ENCODE measurements around the gene DAPK2.

The DAPK2 gene

DNA sequence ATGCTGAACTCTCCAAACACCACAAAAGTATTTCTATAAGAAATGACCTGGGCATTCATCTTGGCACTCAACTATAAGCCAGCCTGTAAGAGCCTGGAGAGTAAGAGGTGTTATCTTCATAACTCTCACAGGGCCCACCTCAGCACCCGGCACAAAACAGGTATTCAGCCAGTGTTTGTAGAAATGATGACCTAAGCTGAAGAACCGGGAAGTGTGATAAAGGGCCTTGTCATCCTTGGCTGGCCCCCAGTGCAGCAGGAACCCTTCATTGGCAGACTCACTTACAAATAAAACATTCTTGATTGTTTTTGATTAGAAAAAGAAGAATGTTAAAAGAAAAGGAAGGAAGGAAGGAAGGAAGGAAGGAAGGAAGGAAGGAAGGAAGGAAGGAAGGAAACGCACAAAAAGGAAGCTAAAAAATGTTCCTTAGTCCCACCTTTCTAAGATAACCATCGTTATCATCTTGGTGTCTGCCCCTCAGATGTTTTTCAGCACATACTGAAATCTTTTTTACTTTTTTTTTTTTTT, 52.1 kb downstream of the DAPK2 start:
- DNase-seq, result no peak

DNA sequence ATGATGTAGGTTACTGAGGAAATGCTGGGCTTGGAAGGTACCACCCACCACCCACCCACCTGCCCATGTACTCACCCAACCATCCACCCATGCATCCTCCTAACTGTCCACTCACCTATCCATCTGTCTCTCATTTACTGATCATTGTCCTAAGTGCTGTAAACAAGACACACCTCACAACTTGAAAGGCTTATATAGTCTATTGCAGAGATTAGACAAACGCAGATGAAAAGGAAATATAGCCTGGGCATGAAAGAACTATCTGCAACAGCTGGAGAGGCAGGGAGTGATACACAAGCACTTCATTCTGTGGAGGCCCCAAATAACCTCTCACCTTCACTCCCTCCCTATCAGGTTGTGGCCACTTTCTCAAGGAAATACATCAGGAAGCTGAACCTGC, 54.0 kb downstream of the DAPK2 start:
- DNase-seq, result no peak

DNA sequence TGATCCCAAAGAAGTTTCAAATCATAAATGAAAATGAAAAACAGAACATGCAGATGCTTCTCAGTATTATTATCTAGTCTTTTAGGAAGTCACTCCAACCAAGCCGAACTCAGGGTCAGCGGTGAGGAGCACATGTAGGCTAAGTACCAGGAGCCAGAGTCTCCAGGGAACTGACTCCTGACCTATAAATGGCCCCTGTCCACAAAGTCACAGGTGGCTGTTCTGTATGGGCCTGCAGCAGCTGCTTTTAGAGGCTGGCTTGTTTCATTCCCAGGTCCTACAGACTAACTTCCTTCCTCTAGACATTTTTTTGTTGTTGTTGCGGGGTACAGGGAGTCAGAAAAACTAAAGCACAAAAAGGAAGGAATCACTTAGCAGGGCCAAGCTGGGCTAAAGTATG, 54.6 kb downstream of the DAPK2 start:
- no peak for DNase-seq

DNA sequence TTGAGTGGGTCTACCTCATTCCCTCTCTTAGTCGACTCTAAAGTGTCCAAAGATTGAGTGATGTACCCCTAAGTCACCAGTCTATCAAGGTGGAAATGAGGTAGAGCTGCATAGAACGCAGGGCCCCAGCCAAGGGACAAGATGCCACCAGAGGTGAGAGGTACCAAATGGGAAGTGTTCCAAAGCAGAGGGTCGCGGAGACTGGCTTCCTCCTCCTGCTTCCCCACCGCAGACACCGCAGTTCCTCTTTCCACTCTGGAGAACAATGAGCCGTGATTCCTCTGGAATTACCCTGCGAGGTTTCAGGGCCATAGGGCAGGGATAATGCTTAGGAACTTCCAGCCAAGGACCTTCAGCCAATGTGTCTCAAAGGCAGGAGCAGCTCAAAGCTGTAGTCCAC, 55.8 kb downstream of the DAPK2 start:
- peak; percentile 72 for DNase-seq

DNA sequence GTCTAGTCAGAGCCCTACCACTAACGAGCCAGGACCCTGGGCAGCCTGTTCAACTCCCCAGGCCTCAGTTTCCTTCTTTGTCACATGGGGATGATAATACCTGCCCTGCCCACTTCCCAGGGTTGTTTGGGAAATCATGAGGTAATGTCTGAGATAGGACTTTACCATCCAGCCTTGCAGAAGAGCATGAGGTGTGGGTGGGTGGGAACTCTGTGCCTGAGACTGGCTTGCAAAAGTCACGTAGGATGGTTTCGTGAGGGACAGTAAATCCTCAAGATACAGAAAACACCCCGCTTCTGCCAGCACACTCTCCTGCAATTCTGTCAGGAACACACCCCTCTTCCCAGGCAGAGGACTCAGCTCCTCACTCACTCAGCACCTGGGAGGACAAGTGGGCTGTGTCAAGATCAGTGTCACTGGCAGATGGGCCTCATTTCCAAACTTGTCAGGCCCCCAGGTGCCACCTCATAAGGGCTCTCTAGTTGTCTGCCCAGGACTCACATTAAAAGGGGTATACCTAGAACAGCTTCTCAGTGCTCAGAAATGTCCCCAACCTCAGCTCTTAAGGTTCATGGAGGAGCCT, 58.4 kb downstream of the DAPK2 start:
- DNase-seq, result no peak

- peak; percentile 82 for DNase-seq
Measured at GRCh38 chr15:63986751-63987341, 59.4 kb downstream of the DAPK2 start.

GRCh38 chr15:63986185-63986680, 60.1 kb downstream of the DAPK2 start:
- DNase-seq, result no peak

DNA sequence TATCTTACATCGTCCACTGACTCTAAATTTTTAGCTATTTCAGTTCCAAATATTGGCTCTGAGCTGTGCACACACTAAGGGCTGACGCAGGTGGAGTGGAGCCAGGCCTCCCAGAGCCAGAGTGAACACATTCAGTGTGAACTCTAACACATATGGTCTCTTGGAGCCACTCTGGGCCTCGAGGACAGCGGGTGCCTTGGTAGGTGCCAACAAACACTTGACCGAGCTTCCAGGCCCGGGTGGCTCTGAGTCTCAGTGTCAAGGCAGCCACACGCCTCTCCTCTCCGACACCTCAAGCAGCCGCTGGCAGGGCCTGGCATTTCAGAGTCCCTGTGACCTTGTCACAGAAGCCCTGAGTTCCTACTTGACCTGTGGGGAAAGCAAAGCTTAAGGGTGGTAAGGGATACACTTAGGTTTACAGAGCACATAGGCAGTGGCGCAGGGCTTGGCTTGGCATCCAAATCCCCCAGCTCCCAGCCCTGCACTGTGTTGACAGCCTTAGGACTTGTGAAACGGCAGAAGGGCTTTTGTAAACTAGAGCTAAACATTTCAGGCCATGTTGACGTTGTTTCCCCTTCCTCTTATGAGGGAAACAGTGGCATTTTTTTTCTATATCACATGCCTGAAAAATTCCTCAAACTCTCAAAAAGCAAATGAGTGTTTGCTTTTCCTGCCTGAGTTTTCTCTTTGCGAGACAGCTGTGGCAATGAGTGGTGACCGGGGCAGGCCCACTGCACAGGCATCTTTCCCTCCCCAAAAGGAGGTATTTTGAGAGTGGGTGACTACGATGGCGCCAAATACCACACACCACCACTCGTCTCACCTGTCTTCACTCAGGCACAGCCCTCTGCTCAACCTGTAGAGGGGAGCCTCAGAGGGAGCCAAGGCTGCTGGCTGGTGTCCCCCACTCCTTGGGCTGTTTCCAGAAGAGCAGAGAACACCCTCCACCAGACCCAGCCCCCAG, 60.8 kb downstream of the DAPK2 start:
- peak; percentile 74 for DNase-seq

DNA sequence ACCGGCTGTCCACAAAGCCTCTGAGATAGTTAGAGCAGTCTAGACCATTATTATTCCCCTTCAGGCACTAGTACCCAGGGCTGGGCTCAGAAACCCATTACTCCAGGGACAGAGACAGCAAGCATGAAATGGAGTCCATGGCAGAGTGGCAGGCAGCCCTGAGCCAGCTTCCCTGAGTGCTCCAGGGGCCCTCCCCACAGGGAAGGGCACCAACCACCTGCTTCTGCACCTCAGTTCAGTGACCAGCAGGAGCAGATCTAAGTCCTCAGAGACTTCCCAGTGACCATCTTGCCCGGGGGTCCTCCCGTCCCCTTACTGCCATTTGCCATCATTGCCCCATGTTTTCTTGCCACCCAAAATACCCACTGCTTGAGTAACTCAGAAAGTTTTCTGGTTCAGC, 62.0 kb downstream of the DAPK2 start:
- DNase-seq, result no peak

DNA sequence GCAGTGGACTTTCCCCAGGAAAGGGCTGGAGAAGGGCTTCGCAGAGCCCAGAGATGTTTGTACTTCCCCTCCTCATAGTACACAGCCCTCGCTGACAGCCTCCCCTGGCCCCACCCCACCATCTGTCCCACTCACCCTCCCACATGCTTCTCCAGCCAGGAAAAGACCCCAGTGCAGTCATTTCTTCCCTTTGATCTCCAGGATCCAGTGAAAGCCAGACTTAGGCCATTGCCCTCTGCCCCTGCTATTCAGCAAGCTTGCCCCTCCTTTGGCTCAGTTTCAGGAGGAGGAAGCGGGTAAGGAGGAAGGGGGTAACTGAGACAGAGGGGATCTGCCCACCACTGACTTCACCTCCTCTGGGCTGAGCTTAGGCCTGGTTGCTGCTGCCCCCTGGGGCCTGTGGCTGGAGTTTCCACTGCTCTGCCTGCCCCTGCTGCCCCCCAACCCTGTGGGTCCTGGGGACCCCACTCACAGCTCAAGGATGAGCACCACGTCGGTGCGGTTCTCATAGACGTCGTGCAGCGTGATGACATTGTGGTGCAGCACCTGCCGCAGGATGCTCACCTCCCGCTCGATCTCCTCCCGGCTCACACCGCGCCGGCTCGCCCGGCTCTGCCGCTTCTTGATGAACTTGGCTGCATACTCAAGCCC, 63.1 kb downstream of the DAPK2 start:
- no peak for DNase-seq

DNA sequence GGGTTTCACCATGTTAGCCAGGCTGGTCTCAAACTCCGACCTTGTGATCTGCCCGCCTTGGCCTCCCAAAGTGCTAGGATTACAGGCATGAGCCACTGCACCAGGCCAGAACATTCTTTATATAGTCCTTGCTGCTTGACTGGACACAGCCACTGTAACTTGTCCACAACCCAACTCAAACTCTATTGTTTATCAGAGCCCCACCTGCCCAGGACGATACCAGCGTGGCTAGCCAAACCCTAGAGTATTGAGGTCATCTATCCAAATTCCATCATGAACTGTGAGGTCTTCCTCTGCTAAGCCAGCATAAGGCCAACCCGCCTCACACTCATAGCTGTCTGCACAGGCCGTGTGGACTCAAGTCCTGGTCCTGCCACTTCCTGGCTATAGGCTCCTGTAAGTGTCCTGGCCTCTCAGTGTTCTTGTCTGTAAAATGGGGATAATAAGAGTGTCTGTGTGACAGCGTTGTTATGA, 63.9 kb downstream of the DAPK2 start:
- DNase-seq, result no peak

GRCh38 chr15:63981596-63982320, 64.5 kb downstream of the DAPK2 start:
- no peak for DNase-seq

DNA sequence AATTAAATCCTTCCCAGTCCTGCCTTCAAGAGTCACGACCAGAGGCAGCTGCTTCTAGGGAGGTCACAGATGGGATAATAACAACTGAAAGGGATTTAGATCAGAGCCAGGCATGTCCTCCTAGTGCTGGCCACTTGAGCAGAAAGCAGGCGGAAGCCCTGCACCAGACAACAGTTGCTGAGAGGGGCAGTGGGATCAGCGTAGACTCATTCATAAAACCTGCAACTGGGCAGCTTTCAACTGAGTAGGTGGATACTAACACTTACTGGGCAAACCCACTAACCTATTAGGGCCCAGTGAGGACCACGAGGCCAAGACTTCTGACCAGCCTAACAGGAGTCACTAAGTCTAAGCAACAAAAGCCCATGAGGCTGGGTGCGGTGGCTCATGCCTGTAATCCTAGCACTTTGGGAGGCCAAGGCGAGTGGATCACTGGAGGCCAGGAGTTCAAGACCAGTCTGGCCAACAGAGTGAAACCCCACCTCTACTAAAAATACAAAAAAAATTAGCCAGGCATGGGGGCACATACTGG, 67.0 kb downstream of the DAPK2 start:
- DNase-seq, result no peak

GRCh38 chr15:63978511-63979261, 67.6 kb downstream of the DAPK2 start:
- DNase-seq, result no peak

DNA sequence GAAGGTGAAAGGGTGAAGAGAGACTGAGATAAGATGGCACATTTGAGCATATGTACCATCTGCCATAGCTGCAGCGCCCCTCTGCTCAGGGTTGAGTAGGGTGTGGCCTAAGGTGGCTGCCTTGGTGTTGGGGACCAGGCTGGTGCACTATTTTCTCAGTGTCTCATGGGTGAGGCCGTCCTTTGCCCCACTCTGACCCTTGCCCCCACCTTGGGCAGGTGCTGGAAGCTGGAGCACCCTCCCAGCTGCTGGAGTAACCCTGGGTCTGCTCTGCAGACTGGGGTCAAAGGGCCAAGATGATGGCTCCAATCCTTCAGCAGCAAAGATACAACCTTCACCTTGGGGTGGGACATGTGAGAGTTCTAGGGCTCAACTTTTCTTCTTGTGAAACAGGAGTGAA, 69.2 kb downstream of the DAPK2 start:
- DNase-seq, result no peak

GRCh38 chr15:63974021-63974420, 72.3 kb downstream of the DAPK2 start:
- no peak for DNase-seq

DNA sequence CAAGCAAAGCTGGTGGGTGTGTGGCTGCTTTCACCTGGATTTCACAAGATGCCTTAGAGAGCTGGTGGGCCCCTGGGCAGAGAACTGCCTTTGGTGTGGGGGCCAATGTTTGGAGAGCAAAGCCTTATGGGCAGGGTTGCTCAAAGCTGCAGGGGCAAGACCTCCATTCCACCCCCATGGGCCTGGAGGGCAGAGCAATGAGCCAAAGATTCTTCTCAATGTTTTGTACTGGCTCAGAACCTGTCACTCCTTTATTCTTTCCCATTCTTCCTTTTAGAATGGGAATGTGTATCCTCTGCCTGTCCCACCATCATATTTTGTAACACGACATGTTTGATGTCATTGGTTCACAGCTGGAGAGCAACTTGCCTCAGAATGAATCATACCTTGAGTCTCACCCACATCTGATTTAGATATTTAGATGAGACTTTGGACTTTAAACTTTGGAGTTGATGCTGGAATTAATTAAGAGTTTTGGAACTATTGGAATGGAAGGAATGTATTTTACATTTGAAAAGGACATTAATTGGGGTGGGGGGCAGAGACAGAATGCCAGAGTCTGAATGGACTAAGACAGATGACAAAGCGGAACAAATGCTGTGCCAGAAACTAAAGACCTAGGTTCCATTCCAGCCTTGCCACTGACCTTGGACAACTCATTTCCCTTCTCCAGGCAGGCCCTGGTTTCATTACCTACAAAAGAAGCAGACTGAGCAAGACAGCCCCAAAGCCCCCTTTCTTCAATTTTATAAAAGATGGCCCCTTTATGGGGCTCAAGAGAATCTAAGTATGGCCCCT, 72.9 kb downstream of the DAPK2 start:
- DNase-seq, result no peak

- DNase-seq, result no peak
Measured at GRCh38 chr15:63972801-63973200, 73.5 kb downstream of the DAPK2 start.

DNA sequence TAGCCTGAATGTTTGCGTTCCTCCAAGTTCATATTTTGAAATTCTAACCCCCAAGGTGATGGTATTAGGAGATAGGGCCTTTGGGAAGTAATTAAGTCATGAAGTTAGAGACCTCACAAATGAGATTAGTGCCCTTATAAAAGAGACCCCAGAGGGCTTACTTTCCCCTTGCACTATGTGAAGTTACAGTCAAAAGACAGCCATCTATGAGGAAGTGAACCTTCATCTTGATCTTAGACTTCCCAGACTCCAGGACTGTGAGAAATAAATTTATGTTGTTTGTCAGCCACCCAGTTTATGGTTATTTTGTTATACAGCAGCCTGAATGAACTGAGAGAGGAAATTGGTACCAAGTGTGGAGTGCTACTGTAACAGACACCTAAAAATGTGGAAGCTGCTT, 74.4 kb downstream of the DAPK2 start:
- no peak for DNase-seq

GRCh38 chr15:63971427-63971805, 74.9 kb downstream of the DAPK2 start:
- no peak for DNase-seq

Data from suppressor macrophage treated with lipopolysaccharide for 4 hours (primary cell).